Lung microvascular endothelial cell (primary cell): ENCODE measurements around the gene CLPSL2. TPM values are rescaled to one million over a fixed set of nuclear protein-coding genes. Genes with fewer than 3 reads are reported as not detected.
"Not testable (repeated sequence)": the region's sequence is repeated elsewhere in the genome, so short reads cannot be mapped to it uniquely, and the experiment has no call there.

Experiments used
- DNase-seq, 2 donors: peaks; one replicate each; pipeline versions ENCODE4 v3.0.0 to v3.0.0-alpha.2; 2010; ENCODE audit warnings: low read depth in 2 of 2
- total RNA-seq: library from RNA; depleted of rRNA; stranded (reverse); fragments of >200 nt; gene quantifications from 2 replicates; pipeline ENCODE4 v1.2.1, GENCODE V29; 2014

The CLPSL2 gene, protein sequence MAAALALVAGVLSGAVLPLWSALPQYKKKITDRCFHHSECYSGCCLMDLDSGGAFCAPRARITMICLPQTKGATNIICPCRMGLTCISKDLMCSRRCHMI
- not detected in 2 replicates for total RNA-seq

DNA sequence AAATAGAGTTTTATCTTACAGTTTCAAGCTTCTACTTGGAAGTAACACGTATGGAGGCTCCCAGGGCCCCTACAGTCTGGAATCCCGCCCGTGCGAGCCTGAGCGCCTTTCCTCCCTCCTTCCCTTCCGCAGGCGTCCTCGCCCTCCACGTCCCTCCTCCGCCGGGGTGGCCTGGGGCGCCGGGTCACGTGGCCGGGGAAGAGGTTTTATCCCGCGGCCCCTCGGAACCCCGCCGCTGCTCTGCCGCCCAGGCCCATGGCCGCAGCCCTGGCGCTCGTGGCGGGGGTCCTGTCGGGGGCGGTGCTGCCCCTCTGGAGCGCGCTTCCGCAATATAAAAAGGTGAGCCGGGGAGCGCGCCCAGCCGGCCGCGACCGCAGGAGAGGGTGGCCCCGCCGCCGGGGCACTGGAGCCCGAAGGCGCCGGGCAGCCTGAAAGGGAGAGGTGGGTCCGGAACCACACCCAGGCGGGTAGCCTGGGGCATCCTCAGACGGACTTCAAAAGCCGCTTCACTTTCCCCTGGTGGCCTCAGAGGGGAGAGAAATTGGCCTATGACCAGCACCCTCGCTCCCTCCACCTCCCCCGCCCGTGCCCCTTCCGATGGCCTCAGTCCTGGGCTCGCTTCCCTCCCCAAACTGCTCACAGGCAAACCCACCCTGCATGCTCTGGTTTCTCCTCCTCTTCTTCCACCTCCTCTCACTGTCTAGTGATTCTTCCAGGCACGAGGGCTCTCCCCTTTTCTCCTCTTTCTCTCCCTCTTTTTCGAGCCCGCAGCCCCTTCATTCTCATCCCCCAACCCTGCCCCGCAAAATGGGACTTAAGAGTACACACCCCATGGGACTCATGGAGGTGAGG is at the start of gene CLPSL2:
Gene CLPSL2, plus strand, starts transcription at position 235 of the 852 bp plus-strand sequence. Its CDS starts 21 bp downstream, at position 256.
- no peak for DNase-seq

DNA sequence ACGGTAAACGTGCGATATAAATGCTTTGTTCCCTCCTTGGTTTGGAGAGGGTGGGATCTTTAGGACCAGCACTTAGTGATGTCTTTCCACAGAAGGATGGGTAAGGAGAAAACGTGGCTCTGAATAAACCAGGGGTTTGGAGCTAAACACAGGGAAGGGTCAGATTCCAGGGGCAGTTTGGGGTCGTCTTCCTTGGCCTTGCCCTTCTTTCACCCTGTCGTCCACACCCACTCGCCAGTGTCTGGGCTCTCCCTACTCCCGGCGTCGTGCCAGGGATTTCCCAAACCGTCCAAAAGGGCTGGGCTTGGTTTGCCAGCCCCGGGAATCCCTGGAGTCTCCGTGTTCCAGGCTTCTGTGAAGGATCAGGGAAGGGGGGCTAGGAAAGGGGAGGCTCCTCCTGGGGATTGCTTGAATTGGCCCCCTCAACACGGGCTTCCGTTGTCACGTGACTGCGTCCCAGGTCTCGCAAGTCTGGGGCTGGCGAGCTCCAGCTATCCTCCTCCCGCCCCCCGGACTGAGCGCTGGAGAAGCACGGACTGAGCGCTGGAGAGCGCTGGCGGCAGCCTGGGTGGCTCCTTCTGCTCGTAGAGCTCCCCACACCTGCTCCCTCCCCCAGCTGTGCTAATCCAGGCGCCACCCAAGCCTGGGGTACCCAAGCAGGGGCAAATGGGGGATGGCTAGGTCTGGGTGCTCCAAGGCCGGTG is 49.0 kb upstream of the CLPSL2 start:
- DNase-seq = peak; percentile 51 to 68

DNA sequence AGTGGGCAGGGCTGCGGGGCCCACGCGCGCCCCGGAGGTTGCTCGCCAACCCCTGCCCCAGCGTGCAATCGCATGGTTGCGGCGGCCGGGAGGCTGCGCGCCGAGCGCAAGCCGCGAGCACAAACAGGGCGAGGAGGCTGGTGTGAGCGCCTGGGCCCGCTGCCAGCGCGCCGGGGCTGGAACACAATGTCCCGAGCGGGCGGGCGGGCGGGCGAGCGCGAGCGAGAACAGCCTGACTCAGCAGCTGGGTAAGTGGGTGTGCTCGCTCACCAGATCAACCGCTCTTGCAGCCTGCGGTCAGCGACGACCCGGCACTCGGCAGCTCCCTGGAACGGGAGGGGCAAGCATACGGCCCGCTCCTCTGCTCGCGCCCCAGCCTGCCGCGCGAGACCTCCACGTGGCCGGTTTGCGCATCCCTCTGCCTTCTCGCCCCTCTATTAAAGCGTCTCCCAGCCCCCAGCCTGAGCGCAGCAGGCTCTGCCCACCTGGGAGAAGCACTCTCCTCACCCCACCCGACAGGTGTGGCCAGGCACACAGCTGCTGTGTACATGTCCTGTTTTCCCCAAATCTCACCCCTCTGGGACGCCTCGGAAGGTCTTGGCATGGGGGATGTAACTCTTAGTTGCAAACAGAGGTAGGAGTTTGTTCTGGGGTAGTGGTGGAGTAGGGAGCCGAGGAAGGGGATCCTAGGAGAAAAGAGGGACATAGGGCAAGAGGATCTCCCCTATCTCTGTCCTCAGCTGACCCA is 48.3 kb upstream of the CLPSL2 start:
- DNase-seq = peak; percentile 94 to 95

DNA sequence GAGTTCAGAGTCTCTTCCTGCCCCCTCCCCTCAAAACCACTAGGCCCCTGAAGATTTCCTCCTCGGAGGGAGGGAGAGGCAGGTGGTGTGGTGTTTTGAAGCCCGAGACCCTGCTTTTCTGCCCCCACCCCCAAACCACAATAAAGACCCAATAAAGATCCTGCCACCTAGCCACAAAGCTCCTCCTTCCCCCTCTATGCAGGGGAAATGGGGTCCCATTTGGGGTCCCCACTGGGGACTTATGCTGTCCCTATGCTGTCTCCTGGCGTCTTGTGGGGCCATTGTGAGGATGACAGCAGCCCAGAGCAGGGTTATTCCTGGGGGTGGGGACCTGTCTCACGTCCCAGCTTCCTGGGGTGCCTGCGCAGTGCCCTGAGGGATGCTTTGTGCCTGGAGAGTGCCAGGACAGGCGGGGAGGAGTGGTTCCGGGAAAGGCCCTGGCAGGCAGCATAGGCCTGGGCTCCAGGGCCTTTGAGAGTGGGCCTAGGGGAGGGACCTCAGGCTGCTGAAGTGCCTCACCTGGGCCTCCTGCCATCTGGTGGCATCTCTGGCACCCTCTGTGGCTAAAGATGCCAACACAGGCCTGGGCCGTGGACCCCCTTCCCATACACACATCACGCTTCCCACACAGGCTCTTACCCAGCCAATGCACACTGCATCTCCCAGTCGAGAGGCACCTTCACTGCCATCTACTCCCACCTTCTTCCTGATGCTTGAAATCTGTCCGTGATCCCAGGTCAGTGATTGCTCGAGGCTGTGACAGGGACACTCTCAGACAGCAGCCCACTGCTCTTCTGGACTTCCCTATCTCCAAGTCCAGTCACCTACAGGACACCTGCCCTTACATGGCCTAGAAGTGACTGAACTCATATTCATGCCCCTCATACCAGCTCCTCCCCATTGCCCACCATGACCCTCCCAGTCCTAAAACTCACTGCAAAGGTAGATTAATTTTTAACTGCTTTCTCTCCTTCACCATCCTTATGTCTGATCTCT is 47.4 kb upstream of the CLPSL2 start:
- no peak for DNase-seq

DNA sequence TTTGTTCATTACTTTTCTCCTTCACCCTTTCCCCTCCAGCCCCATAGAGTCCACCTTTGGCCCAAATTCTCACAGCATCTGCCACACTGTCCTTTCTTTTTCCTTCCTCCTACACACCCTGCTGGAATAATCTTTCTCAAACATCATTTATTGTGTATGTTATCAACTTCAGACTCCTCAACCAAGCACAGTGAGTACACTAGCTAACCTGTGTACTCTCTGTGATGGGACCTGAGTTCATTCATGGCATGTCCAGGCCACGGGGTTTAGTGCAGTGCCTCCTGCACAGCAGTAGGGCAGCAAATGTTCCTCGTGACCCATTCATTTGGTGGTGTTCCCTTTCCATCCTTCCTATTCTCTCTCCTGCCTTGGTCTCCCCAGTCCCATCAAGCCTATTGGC is 46.7 kb upstream of the CLPSL2 start:
- no peak for DNase-seq

DNA sequence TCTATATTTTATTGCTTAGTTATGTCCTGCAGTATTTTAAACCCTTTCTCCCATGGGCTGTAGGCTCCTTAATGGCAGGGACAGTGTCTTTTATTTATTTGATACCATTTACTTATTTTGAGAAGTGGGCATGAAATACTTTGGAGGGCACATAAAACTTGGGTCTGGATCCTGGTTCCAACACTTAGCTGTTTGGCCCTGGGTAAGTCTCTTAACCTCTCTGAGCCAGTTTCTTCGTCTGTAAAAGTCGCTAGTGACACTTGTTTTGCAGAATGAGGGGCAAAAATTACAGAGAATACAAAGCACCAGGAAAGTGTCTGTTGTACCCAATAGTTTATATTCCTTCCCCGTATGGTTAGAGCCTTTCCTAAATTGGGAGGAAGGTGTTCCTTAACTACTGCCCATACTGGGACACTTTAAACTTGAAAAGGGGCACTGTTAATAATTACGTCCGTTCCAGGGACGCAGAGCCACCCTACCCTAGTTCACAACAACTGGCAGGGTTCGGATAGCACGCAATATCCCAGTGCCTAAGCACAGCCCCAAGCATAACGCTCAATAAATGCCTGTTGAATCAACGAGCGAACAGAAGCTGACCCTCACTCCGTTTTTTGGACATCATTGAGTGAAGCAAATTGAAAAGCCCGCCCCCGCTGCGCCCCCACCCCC is 45.5 kb upstream of the CLPSL2 start:
- DNase-seq = no peak

DNA sequence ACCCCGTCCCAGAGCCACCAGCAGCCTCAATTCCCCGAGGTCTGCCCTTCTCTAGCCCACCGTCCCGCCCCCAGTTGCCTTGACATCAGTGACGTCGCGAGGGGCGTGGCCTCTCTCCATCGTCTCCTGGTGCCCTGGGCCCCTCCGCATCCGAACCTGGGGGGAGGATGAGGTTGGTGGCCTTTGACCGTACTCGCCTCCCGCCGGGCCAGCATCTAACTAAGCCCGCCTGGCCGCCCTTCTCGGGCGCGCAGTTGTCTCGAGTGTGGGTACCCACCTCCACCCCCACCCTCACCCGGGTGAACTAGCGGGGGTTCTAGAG is 45.0 kb upstream of the CLPSL2 start:
- DNase-seq = peak; percentile 78 to 92

DNA sequence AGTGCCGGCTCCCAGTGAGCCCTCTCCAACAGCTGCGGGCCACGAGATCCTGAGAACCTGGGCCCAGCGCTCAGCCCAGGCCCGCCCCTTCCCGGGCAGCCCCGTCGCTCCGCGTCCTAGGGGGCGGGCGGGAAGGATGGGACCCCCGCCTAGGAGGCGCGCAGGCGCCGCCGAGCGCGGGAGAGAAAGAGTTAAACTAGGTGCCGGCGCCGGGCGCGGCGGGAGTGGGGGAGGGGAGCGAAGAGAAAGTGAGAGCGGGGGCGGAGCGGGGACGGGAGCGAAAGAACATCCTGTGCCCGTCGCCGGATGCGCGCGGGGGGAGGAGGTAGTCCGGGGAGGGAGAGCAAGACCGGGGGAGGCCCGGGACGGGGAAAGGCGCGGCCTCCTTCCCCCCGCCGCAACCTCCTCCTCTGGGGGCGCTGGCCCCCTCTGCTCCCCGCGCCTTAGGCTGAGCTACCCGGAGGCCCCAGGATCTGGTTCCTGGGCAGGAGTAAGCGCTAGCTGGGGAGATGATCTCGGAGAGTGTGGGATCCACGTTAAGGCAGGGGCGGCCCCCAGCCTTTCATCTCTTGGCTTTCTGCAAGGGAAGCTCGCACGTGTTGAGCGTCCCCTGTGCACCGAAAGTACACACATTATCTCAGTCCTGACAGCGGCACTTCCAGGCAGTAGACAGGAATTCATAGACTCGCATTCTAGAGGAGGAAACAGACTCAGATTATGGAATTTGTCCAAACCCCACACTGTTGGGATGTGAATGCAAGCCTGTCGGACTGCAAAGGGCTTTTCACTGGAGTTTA is 44.5 kb upstream of the CLPSL2 start:
- DNase-seq = peak; percentile 92 to 94

DNA sequence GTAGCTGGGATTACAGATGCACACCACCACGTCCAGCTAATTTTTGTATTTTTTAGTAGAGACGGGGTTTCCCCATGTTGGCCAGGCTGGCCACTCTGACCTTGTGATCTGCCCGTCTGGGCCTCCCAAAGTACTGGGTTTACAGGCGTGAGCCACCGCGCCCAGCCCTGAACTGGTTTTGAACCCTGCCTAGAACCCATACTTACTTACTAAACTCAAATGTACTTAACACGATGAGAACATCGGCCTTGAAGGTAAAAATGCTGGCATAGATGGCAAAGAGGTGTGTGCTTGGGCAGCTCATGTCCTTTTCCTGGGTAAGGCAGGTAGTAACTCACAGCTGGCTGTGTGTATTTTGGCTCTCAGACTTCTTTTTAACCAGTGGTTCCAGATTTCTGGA is 42.8 kb upstream of the CLPSL2 start:
- DNase-seq = no peak

DNA sequence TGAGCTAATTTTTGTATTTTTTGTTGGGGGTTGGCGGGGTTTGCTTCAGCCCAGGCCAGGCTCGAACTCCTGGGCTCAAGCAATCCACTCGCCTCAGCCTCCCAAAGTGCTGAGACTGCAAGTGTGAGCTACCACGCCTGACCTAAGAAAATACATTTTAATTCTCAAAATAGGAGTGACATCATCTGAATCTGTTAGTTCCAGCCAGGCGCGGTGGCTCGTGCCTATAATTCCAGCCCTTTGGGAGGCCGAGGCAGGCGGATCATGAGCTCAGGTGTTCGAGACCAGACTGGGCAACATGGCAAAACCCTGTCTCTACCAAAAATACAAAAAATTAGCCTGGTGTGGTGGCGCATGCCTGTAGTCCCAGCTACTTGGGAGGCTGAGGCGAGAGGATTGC is 42.1 kb upstream of the CLPSL2 start:
- DNase-seq = not testable (repeated sequence)

DNA sequence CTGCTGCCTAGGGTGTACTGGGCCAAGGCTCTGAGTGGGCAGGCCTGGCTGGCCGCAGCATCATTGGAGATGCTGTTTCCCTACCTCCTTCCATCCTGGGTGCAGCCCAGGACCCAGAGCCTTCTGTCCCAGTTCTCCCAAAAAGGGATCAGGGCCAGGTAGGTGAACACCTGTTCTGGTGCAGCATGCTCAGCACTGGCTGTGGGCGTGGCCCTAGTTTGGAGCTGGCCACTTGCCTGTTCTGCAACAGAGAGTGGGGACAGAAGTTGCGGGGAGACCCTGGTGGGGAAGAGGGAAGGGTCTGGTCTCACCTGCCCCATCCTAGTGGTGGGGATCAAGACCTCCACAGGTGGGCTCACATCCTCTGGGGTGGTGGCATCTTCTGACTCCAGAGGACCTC is 40.9 kb upstream of the CLPSL2 start:
- no peak for DNase-seq

DNA sequence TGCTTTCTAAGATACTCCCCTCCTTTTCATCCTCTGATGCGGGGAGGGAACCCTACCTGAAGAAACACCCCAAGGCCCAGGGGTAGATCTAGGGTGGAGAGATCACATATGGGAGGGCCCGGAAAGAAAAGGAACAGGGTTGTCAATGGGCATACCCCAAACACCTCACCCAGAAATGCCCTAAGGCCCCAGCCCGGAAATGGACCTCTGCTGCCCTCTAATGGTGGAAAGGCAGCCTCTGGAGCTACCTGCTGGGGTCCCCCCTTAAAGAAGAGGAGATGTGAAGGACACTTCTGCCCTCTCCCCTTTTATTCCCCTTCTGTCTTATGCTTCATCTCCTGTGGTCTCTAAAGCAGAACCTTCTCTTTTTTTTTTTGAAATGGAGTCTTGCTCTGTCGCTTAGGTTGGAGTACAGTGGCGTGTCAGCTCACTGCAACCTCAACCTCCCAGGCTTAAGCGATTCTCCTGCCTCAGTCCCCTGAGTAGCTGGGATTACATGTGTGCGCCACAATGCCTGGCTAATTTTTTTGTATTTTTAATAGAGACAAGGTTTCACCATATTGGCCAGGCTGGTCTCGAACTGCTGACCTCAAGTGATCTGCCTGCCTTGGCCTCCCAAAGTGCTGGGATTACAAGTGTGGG is 40.0 kb upstream of the CLPSL2 start:
- peak; percentile 51 to 67 for DNase-seq

DNA sequence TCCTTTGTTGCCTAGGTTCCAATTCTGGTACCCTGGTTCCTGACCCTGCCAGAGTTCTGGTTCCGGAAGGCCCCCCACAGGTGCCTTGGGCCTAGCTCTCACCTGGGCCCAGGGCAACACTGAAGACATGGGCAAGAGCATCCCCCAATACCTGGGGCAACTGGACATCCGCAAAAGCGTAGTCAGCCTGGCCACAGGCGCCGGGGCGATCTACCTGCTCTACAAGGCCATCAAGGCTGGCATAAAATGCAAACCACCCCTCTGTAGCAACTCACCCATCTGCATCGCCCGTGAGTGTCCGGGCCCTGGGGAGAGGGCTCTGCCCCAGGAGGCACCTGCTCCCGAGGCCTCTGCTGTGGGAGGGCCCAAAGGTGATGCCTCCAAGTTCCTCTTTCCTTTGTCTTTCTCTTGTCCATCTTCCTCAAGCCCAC is 39.4 kb upstream of the CLPSL2 start, which contains the start of gene ARMC12:
Gene ARMC12, plus strand, starts transcription at position 51 of the 431 bp plus-strand sequence. Its CDS starts 77 bp downstream, at position 128.
- no peak for DNase-seq

DNA sequence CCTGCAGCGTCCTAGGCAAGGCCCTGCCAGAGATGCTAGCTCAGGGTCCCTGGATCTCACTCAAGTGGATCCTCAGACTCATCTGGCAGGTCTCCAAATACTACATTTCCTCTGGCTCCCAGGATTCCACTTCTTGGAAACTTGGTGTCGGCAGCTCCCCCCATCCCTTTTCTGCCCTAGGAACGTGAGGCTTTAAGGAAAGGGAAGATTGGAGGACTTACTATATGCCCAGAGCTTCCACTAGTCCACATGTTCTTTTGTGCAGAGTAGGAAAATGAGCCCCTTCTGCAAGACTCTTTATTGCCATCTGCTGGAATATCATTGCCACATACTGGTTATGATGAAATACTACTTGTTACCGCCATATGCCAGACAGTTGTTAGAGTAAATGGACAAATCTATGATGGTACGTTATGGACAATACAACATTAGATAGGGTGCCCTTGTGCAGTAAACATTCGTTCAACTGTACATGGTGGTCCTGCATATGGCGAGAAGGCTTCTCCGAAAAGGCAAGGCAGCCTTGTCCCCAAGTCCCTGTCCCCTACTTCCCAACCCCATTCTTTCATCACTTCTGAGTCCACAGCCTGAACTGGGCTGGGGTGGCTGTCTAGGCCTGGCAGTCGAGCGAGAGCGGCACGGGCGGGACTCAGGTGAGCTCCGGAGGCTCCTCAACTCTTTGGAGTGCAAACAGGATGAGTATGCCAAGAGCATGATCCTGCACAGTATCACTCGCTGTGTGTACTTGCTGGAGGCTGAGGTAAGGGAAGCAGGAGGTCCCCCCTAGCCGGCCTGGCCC is 38.8 kb upstream of the CLPSL2 start:
- DNase-seq = peak; percentile 88 to 91

DNA sequence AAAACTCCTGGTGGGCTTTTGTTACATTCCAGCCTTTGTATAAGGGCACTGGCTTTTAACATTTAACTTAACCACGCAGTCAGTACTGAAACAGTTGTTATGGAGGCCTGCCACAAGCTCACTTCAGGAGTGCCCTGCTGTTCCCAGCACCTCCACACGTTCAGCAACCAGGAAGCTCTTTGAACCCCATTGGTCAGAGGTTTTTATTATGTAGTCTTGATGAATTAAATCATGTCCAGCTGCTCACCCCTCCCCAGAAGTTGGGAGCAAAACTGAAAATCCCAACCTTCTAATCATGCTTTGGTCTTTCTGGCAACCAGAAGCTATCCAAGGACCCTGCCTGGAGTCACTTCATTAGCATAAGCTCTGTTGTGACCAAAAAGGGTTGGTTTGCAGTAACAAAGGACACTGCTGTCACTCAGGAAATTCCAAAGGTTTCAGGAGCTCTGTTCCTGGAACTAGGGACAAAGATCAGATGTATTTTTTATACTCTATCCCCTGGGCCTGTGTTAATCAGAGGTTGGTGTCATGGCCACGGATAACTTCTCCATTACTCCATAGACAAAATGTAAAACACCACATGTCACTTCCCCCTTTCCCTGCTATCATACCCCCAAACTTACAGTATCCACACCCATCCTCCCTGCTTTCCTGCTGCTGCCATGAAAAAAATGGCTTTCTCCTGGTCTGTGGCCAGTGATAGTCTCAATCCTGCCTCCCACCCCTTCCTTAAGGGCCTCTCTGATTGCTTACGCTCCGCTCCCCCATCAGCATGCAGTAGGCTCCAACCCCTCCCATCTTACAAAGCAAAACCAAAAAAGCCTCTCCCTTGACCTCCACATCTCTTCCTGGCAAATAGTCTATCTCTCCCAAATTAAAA is 36.5 kb upstream of the CLPSL2 start:
- DNase-seq = no peak

DNA sequence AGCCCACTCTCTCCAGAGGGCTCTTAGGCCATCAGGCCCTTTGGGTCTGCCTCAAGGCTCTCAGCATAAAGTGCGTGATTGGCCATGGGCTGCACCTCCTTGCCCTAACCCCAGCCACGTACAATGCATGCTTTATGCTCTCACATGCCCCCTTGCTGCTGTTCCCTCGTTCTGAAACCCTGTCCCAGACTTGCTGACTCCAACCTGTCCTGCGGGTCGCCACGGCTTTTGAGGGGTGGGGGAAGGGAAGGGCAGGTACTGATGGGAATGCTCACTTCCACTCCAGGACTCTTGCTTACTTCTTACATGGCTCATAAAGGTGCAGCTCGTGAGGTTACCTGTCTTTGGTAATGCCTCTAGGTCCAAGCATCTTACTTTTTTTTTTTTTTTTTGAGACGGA is 33.6 kb upstream of the CLPSL2 start:
- no peak for DNase-seq

DNA sequence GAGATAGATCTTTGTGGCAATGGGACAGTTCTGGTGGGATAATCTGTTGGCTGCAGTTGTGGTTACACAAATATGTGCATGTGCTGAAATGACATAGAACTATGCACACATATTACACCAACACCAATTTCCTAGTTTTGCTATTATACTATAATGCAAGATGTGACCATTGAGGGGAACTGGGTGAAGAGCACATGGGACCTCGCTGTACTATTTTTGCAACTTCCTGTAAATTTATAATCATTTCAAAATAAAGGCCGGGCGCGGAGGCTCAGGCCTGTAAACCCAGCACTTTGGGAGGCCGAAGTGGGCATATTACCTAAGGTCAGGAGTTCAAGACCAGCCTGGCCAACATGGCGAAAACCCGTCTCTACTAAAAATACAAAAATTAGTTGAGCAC is 30.9 kb upstream of the CLPSL2 start:
- no peak for DNase-seq
